SH-SY5Y (cell line): ENCODE measurements around the gene PRRT4.

Source experiments
- GATA2 ChIP-seq: IDR thresholded peaks from 2 replicates; pipeline ENCODE4 v1.6.1; 2011; ENCODE audit warnings: mild to moderate bottlenecking, low read depth, low read length
- GATA3 ChIP-seq: IDR thresholded peaks from 2 replicates; pipeline ENCODE4 v1.6.1; 2011; ENCODE audit warnings: low read depth, mild to moderate bottlenecking, low read length, moderate library complexity

GRCh38 chr7:128398841-128399135 lies 37.3 kb upstream of the PRRT4 start:
- TF ChIP-seq GATA2 (no peak), GATA3 (no peak)
